D721Med (cell line): ENCODE data around the gene DENND10.

ENCODE experiments used
- DNase-seq: peaks from one replicate; pipeline ENCODE4 v3.0.0; 2011; ENCODE audit warnings: low spot score; ENCODE audit not compliant: insufficient read length
- FAIRE-seq: peaks from 2 replicates; lab custom pipeline; 2011; peaks lifted over from hg19 to GRCh38; lab: Jason Lieb, UNC
- TF ChIP-seq, protein P1 (sequence below): IDR thresholded peaks from 2 replicates; pipeline ENCODE4 v1.5.1; 2012; ENCODE audit warnings: mild to moderate bottlenecking, control low read depth; ENCODE audit not compliant: insufficient read depth; ENCODE audit errors: missing control alignments

Gene DENND10

DNA sequence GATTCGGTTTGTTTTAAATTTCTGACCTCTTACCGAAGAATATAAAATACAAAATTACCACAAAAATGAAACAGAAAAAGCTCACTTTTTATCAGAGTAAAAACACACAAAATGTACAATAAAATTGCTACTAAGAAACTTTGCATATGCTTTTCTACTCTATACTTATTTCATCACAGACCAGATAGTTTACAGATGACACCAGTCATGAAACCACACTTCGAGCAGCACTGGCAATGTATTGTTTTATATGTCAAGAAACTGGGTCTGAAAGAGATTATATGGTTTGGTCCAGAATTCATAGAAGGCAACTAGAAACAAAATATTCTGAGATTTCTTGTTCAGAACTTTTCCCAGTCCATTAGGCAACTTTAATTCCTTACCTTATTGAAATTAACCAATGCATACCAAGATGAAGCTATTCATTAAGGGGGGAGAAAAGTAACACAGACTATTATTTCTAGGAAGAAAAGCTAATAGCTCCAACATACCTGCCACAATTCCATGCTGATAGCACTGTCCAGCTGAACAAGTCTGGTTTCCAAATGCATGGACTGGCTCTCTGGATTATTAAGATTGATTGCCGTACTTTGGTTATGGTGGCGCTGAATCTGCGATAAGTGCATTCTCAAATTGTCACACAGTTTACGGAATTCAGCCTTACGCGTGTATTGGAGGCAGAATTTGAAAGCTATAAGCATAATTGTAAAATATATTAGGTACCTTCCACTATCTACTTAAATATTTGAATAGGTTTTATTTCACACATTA, 33.3 kb upstream of the DENND10 start:
- TF ChIP-seq, protein P1, sequence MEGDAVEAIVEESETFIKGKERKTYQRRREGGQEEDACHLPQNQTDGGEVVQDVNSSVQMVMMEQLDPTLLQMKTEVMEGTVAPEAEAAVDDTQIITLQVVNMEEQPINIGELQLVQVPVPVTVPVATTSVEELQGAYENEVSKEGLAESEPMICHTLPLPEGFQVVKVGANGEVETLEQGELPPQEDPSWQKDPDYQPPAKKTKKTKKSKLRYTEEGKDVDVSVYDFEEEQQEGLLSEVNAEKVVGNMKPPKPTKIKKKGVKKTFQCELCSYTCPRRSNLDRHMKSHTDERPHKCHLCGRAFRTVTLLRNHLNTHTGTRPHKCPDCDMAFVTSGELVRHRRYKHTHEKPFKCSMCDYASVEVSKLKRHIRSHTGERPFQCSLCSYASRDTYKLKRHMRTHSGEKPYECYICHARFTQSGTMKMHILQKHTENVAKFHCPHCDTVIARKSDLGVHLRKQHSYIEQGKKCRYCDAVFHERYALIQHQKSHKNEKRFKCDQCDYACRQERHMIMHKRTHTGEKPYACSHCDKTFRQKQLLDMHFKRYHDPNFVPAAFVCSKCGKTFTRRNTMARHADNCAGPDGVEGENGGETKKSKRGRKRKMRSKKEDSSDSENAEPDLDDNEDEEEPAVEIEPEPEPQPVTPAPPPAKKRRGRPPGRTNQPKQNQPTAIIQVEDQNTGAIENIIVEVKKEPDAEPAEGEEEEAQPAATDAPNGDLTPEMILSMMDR: no peak
- no peak for DNase-seq
- FAIRE-seq: no peak

DNA sequence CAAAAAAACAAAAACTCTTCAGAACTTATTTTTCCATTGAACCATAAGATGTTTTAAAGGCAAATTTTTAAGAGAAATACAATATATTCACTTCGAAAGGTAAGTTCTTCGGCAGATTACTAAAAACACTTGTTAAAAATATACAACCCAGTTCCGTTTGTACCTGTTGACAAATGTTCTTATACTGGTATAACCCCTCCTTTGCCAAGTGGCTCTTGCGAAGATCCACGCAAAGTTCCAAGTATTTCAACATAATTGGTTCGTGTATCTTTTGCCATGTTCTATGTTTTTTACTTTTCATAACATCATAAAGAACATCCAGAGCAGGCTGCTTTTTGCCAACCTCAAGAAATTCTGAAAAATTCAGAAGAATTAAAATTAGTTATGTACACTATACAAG, 30.3 kb upstream of the DENND10 start:
- FAIRE-seq (no peak), DNase-seq (no peak)
- TF ChIP-seq, protein P1: no peak

DNA sequence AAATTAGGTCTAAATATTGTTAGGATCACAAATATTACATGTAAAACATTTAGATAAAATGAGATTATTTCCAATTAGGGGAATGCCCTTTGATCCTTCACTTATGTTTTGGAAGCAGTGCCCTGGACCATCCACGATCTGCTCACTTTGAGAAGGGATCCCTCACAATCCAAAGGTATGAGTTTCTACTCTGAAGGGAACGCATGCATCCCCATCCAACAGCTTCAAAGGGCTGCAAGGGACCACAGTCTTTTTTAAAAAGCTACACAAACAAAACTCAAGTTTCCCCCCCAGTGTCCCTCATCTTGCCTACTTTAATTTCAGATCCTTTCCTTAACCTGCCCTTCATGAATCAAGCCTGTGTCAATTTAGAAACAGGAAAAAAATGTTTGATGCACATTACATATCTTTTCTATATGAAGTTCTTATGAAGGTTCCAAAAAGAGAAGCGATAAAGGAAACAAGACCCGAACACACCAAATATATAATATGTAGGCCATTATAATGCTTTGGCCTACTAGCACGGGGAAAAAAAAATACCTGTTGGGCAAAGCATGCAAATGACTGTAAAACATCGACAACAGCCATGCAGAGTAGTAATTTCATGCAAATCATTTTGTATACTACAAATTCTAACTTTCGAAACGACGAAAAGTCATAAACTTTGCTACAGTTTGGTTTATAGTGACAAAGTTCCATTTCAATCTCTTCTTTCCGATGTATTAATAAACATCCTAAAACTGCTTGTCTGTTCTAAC, 25.3 kb upstream of the DENND10 start:
- FAIRE-seq (no peak), DNase-seq (no peak)
- TF ChIP-seq, protein P1: no peak

DNA sequence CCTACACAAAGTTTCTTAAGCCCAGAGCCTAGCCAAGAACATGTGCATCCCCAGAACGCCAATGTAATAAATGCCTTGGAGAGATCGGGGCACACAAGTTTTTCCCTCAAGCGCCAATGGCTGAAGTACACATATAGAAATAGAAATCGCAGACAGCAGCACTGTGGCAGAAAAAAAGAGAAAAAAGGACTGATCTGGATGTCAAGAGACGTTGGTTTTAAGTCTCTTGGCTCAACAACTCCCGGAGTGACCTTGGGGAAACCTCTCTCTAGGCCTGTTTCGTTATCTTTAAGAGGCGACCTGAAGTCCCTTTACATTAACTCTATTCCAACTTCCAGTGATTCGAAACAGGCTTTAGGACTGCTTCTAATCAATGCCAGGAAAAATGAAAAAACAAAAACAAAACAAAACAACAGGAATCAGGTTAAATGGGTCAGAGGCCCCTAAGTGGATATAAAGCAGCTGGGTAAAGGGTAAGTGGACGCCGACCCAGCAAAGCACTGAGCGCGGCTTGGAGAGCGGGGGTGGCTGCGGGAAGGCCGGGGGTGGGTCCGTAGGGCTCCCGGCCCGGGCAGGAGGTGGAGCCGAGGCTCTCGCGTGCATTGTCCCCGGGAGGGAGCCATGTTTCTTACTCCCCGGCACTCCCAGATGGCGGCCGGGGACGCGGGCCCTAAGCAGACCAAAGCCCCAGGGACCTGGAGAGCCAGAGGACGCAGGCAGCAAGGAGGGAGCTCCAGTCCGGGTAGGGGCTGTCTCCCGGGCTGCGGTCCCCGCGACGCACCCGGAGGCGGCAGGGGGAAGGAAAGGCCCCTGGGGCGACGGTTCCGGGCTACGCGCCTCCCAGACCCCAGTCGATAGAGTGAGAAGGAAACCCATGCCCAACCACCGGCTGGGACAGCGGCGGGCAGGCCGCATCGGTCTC, 24.1 kb upstream of the DENND10 start:
- DNase-seq (no peak), FAIRE-seq (no peak)
- TF ChIP-seq, protein P1: no peak

DNA sequence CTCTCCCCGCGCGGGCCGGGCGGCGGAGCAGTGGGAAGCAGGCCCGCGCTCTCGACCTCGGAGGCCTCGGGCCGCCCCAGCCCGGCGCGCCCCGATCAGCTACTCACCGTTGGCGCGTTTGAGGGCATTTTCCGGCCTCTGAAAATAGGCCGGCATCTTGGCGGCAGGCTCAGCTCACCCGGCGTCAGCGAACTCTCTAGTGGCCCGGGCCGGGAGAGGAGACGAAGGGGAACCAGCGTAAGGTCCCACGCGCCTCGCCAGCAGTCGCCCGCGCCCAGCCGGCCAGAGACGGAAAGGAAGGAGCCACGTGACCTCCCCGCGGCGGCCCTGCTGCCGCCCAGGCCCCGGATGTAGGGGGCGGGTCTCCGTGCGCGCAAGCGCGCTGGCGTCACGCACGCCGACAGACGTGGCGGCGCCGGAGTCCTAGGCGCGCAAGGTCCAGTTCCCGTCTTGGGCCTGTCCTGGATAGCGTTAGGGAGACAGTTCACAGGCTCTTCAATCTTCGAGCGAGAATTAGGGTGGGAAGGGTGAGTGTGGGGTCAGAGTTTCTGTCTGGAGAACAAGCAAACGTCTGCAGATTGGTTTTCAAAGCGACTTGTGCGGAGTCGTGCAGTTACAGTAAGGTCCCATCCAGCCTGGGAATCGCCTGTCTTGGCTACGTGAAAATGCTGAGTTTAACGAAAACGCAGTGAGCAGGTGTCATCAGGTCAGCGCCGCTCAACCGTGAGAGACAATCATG, 23.2 kb upstream of the DENND10 start, which contains the start of gene EIF3A:
EIF3A (minus strand) TSS at position 297 of the 739 bp plus-strand sequence; CDS start at position 156, 141 bp downstream.
- no peak for FAIRE-seq
- TF ChIP-seq, protein P1: no peak
- no peak for DNase-seq

DNA sequence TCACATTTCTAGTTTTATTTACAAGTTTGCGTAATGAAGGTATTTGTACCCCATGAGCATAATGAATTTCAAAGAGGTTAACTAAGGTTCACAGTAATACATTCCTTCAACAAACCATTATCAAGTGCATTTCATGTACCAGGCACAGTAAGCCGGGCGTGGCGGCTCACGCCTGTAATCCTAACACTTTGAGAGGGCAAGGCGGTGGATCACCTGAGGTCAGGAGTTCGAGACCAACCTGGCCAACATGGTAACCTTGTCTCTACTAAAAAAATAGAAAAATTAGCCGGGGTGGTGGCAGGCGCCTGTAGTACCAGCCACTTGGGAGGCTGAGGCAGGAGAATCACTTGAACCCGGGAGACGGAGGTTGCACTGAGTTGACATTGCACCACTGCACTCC, 19.0 kb upstream of the DENND10 start:
- DNase-seq: no peak
- TF ChIP-seq, protein P1: no peak
- no peak for FAIRE-seq
